HG03095 (cell line): ENCODE data around the gene NREP.
"Not testable (repeated sequence)": the region's sequence is repeated elsewhere in the genome, so short reads cannot be mapped to it uniquely, and the experiment has no call there.

Experiments
- ATAC-seq: cut with Tn5 transposase; IDR thresholded peaks from one replicate; pipeline ENCODE4 v1.9.1; 2021; ENCODE audit warnings: moderate library complexity; ENCODE audit not compliant: unreplicated experiment

NREP gene

GRCh38 chr5:111741278-111741677 is 15.7 kb downstream of the NREP start:
- no peak for ATAC-seq

GRCh38 chr5:111739416-111739815 is 17.6 kb downstream of the NREP start:
- no peak for ATAC-seq

GRCh38 chr5:111738118-111738517 is 18.9 kb downstream of the NREP start:
- ATAC-seq: no peak

GRCh38 chr5:111737716-111738115 is 19.3 kb downstream of the NREP start:
- ATAC-seq: no peak

GRCh38 chr5:111735583-111736270 is 21.3 kb downstream of the NREP start:
- ATAC-seq: no peak

GRCh38 chr5:111734597-111734996 is 22.4 kb downstream of the NREP start:
- no peak for ATAC-seq

- no peak for ATAC-seq
These were observed 23.0 kb downstream of the NREP start for GRCh38 chr5:111734013-111734412.

GRCh38 chr5:111733571-111733970 is 23.4 kb downstream of the NREP start:
- ATAC-seq: no peak

- ATAC-seq: no peak
These were observed 25.4 kb downstream of the NREP start for GRCh38 chr5:111731638-111732037.

- no peak for ATAC-seq
These were observed 26.2 kb downstream of the NREP start for GRCh38 chr5:111730659-111731382.

GRCh38 chr5:111728941-111729340 is 28.1 kb downstream of the NREP start:
- ATAC-seq: no peak

GRCh38 chr5:111726986-111727385 is 30.0 kb downstream of the NREP start:
- no peak for ATAC-seq

- no peak for ATAC-seq
These were observed 34.9 kb downstream of the NREP start for GRCh38 chr5:111722140-111722539.

- no peak for ATAC-seq
These were observed 36.6 kb downstream of the NREP start for GRCh38 chr5:111720333-111720890.

- no peak for ATAC-seq
These were observed 37.2 kb downstream of the NREP start for GRCh38 chr5:111719773-111720172.

- not testable (repeated sequence) for ATAC-seq
These were observed 40.2 kb downstream of the NREP start for GRCh38 chr5:111716789-111717188.

GRCh38 chr5:111707630-111708164 is 49.3 kb downstream of the NREP start:
- ATAC-seq: no peak

- ATAC-seq: no peak
These were observed 50.6 kb downstream of the NREP start for GRCh38 chr5:111706345-111706744.

GRCh38 chr5:111704452-111705085 is 52.4 kb downstream of the NREP start:
- no peak for ATAC-seq

- ATAC-seq: peak; percentile 99
These were observed 53.3 kb downstream of the NREP start for GRCh38 chr5:111703662-111704061.

GRCh38 chr5:111699976-111700375 is 57.0 kb downstream of the NREP start:
- ATAC-seq: no peak
